Lung (tissue), 12 donors: ENCODE results near the gene CDX1. TPM values are rescaled to one million over a fixed set of nuclear protein-coding genes. Genes with fewer than 3 reads are reported as not detected.

Experiments
- ATAC-seq: fragments of 200-7000 bp; cut with Tn5 transposase; one replicate; pipeline ENCODE4 v1.9.1; 2020; ENCODE audit warnings: moderate number of reproducible peaks; ENCODE audit not compliant: insufficient read depth, low FRiP score
- DNase-seq, 3 donors: peaks; one replicate each; pipeline ENCODE4 v3.0.0-alpha.2; 2013 to 2017
- H3K27ac ChIP-seq, 2 donors: one replicate each; pipeline ENCODE4 v1.5.1; 2013; ENCODE audit warnings: mild to moderate bottlenecking in 2 of 2, moderate library complexity in 2 of 2, control low read depth in 1 of 2, inconsistent platforms in 1 of 2, low read depth in 1 of 2, low read length in 1 of 2
- H3K27me3 ChIP-seq, 3 donors: one replicate each; pipeline ENCODE4 v1.5.1; 2013; ENCODE audit warnings: low read length in 2 of 3; ENCODE audit not compliant: control insufficient read depth in 3 of 3, insufficient read depth in 3 of 3
- H3K36me3 ChIP-seq, 4 donors: one replicate each; pipeline ENCODE4 v1.5.1; 2013; ENCODE audit warnings: low read length in 4 of 4, mild to moderate bottlenecking in 1 of 4, moderate library complexity in 1 of 4; ENCODE audit not compliant: control insufficient read depth in 4 of 4, insufficient read depth in 4 of 4
- H3K4me1 ChIP-seq, 5 donors: one replicate each; pipeline ENCODE4 v1.5.1; 2013; ENCODE audit warnings: low read length in 5 of 5, mild to moderate bottlenecking in 2 of 5, moderate library complexity in 1 of 5; ENCODE audit not compliant: control insufficient read depth in 5 of 5, insufficient read depth in 5 of 5
- H3K4me3 ChIP-seq: one replicate; pipeline ENCODE4 v1.5.1; 2013; ENCODE audit warnings: mild to moderate bottlenecking, control low read depth, moderate library complexity
- H3K9ac ChIP-seq, 2 donors: one replicate each; pipeline ENCODE4 v1.5.1; 2013; ENCODE audit warnings: low read length in 2 of 2, control low read depth in 1 of 2; ENCODE audit not compliant: insufficient read depth in 1 of 2
- H3K9me3 ChIP-seq, 4 donors: one replicate each; pipeline ENCODE4 v1.5.1; 2013; ENCODE audit warnings: low read length in 3 of 4, mild to moderate bottlenecking in 1 of 4, moderate library complexity in 1 of 4; ENCODE audit not compliant: control insufficient read depth in 4 of 4, insufficient read depth in 3 of 4
- WGBS, 2 donors: extraction: QIAGEN DNeasy Blood & Tissue Kit; methylation state at CpG; one replicate each; pipeline ENCODE4 v1.1.7; 2013; 5-methylcytosine and 5-hydroxymethylcytosine counted together
- polyA plus RNA-seq, 2 donors: library from polyadenylated mRNA; stranded (reverse); fragments of 200-250 nt; gene quantifications; one replicate each; pipeline ENCODE4 v1.2.1, GENCODE V29; 2013
- total RNA-seq, 2 donors: library from RNA; depleted of rRNA in 1 of 2; stranded (reverse); fragments of >200 nt in 1 of 2; gene quantifications; one replicate each; pipeline ENCODE4 v1.2.1, GENCODE V29; 2014 to 2021
- TF ChIP-seq, protein P1 (sequence below): IDR thresholded peaks from 2 replicates; pipeline ENCODE4 v1.5.1; 2012; ENCODE audit warnings: mild to moderate bottlenecking; ENCODE audit errors: control extremely low read depth, extremely low read depth
- donor health status: control.
- donor health status: control.
- donor health status: Bipolar disorder and iron deficiency.
- donor health status: healthy.
- donor health status: DM: yes; HTN: yes; CAD: no.

CDX1 gene
- total and polyA plus RNA-seq, 4 donors: 0.09 to 0.43 (median 0.26) TPM

DNA sequence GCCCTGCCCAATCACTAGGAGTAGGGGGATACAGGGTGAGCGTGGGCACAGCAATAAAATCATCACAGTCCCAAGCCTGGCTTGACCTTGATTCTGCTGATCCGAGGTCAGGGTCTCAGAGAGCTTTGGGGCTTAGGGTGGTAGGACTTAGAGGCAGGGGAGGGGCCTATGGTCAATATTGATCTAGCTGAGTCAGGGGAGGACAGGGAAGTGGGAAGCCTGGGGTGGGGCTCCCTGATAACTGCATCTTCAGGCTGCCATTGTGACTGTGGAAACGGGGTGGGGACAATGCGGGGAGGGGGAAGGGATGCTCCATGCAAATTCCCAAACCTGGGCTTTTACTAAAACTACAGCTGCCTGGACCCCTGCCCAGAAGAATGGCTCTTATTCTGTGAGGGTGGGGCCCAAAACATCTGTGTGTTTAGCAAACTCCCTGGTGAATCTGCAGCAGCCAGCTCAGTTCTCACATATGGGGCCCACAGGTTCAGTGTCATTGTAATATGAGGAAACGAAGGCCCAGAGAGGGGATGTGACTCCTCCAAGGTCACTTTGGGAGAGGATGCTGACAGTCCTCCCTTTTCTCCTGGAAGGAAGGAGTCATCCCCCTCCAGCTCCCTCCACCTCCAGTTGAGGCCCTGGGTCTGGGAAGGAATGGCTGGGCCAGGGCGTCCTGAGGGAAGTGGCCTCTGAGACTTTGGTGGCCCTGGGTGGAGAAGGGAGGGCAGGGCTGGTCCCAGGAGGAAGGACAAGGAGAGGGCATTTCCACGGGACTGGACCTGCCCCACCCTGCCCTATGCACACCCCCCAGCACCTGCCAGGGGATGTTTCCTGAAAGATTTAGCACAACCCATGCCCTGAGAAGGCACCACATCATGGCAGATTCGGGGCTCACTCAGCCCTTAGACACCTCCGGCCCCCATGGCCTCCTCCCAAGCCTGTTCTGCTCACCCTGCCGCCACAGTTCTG, 49.7 kb downstream of the CDX1 start:
- no peaks in the 10 kb centered on the region for H3K36me3 ChIP-seq
- no peak overlapping the region for H3K9ac ChIP-seq
- no peak overlapping the region for H3K4me3 ChIP-seq
- no peaks in the 10 kb centered on the region for H3K27me3 ChIP-seq
- DNase-seq: no peak
- no peaks in the 10 kb centered on the region for H3K9me3 ChIP-seq
- H3K4me1 ChIP-seq: peaks cover 0 to under 1% (median 0%) of the 10 kb centered on the region in 5 donors
- TF ChIP-seq, protein P1, sequence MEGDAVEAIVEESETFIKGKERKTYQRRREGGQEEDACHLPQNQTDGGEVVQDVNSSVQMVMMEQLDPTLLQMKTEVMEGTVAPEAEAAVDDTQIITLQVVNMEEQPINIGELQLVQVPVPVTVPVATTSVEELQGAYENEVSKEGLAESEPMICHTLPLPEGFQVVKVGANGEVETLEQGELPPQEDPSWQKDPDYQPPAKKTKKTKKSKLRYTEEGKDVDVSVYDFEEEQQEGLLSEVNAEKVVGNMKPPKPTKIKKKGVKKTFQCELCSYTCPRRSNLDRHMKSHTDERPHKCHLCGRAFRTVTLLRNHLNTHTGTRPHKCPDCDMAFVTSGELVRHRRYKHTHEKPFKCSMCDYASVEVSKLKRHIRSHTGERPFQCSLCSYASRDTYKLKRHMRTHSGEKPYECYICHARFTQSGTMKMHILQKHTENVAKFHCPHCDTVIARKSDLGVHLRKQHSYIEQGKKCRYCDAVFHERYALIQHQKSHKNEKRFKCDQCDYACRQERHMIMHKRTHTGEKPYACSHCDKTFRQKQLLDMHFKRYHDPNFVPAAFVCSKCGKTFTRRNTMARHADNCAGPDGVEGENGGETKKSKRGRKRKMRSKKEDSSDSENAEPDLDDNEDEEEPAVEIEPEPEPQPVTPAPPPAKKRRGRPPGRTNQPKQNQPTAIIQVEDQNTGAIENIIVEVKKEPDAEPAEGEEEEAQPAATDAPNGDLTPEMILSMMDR: no peak
- ATAC-seq: no peak
- WGBS, 2 donors: 80 to 87% methylated on average over 10 of the region's 10 CpGs
- no peak overlapping the region for H3K27ac ChIP-seq

DNA sequence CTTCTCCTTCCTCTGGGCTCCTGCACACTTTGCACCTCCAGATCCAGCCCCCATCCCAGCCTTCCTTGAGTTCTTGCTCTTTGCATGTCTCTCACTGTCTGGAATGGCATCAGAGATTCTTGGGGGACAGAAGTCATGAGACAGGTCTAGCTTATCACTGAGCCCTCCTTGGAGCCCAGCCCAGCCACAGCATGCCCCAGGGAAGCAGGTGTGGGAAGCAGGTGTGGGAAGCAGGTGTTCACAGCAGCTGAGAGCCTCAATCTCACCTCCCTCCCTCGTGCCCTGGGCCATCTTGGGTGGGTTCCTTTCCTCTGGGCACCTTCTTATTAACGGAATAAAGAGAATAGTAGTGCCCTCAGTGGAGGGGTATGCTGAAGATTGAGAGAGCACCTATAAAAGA, 50.5 kb downstream of the CDX1 start:
- WGBS, 2 donors: 63 to 84% methylated on average over 2 of the region's 2 CpGs
- DNase-seq (no peak), ATAC-seq (no peak)
- H3K27me3 ChIP-seq: no peaks in the 10 kb centered on the region
- no peaks in the 10 kb centered on the region for H3K36me3 ChIP-seq
- no peaks in the 10 kb centered on the region for H3K9me3 ChIP-seq
- no peak overlapping the region for H3K27ac ChIP-seq
- H3K4me3 ChIP-seq: no peak overlapping the region
- H3K9ac ChIP-seq: no peak overlapping the region
- H3K4me1 ChIP-seq: no peaks in the 10 kb centered on the region
- TF ChIP-seq, protein P1: no peak

DNA sequence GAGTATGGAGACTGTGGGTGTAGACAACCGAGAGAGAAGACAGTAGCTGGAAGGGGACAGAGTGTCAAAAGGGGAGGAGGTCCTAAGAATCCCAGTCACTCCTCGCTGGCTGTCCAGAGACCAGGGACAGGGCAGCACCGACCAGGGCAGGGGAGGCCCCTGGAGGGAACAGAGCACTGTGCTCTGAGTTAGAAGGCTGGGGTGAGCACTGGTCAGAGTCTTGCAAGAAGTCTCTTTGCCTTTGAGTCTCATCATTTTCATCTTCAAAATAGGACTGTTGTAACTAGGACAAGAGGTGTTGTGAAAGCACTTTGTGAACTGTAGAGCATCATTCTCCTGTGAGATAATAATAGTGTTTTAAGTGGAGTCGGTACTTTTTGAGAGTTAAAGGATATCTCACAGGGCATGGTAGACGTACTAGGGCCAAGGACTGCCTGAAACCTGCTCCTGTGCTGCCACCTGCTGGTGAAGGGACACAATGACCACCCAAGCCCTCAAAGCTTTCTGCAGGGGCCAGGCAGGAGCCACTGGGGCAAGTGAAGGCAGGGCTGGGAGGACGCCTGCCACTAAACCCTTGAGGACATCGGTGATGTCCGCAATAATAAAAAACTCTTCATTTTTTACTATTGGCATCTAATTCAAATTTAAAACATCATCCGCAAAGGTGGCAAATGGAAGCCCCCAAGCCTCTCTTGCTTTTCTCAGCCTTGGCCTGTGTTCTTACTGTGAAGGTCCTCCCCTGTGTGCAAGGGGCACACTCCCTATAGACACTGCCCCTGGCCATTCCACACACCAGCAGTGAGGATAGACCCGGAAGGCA, 51.5 kb downstream of the CDX1 start:
- peak; percentile 80 for ATAC-seq

More for the DNA sequence above, 51.5 kb downstream of the CDX1 start:
- Histone ChIP-seq H3K4me3 (no peak overlapping the region), H3K36me3 (no peaks in the 10 kb centered on the region), H3K27ac (no peak overlapping the region), H3K9me3 (no peaks in the 10 kb centered on the region), H3K4me1 (no peaks in the 10 kb centered on the region), H3K27me3 (no peaks in the 10 kb centered on the region), H3K9ac (peak overlapping the region in 1 of 2 donors; percentile 59)
- TF ChIP-seq, protein P1: peak; percentile 73
- peak; percentile 89 to 90 (median 90) for DNase-seq
- 32 to 40% methylated on average over 10 of the region's 10 CpGs for whole genome bisulfite sequencing, 2 donors
